Measurements from ENCODE around the gene TANC2.

- TF ChIP-seq, protein P1, sequence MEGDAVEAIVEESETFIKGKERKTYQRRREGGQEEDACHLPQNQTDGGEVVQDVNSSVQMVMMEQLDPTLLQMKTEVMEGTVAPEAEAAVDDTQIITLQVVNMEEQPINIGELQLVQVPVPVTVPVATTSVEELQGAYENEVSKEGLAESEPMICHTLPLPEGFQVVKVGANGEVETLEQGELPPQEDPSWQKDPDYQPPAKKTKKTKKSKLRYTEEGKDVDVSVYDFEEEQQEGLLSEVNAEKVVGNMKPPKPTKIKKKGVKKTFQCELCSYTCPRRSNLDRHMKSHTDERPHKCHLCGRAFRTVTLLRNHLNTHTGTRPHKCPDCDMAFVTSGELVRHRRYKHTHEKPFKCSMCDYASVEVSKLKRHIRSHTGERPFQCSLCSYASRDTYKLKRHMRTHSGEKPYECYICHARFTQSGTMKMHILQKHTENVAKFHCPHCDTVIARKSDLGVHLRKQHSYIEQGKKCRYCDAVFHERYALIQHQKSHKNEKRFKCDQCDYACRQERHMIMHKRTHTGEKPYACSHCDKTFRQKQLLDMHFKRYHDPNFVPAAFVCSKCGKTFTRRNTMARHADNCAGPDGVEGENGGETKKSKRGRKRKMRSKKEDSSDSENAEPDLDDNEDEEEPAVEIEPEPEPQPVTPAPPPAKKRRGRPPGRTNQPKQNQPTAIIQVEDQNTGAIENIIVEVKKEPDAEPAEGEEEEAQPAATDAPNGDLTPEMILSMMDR (IDR thresholded peaks at IDR 0.05; ENCODE audit: control extremely low read depth in 1 of 3, insufficient read depth in 1 of 3, low read depth in 1 of 3, low read length in 3 of 3): no peak
- TF ChIP-seq POLR2AphosphoS5 (IDR thresholded peaks at IDR 0.05; ENCODE audit: low read depth, low read length): no peak
Measured at GRCh38 chr17:62963296-62963695, 2.7 kb upstream of the TANC2 start.

All from H1 (cell line).